HG03520 (cell line): ENCODE measurements around the gene FBXO2.
"Not testable (repeated sequence)": the region's sequence is repeated elsewhere in the genome, so short reads cannot be mapped to it uniquely, and the experiment has no call there.

Experiments used
- ATAC-seq: cut with Tn5 transposase; IDR thresholded peaks from one replicate; pipeline ENCODE4 v1.9.1; 2021; ENCODE audit warnings: mild to moderate bottlenecking, moderate library complexity; ENCODE audit not compliant: unreplicated experiment

The FBXO2 gene

GRCh38 chr1:11653861-11654136 lies 430 bp downstream of the FBXO2 start:
- no peak for ATAC-seq

- no peak for ATAC-seq
Measured at GRCh38 chr1:11653101-11653860, 948 bp downstream of the FBXO2 start.

GRCh38 chr1:11652203-11652780 lies 1.9 kb downstream of the FBXO2 start:
- ATAC-seq: no peak

- no peak for ATAC-seq
Measured at GRCh38 chr1:11651017-11651416, 3.2 kb downstream of the FBXO2 start.

GRCh38 chr1:11650331-11650991 lies 3.8 kb downstream of the FBXO2 start:
- no peak for ATAC-seq

GRCh38 chr1:11649624-11650330 lies 4.5 kb downstream of the FBXO2 start:
- ATAC-seq: no peak

GRCh38 chr1:11649237-11649623 lies 5.0 kb downstream of the FBXO2 start:
- ATAC-seq: no peak

GRCh38 chr1:11648732-11649158 lies 5.5 kb downstream of the FBXO2 start:
- ATAC-seq: no peak

- no peak for ATAC-seq
Measured at GRCh38 chr1:11648039-11648438, 6.2 kb downstream of the FBXO2 start.

- no peak for ATAC-seq
Measured at GRCh38 chr1:11647333-11647732, 6.9 kb downstream of the FBXO2 start.

- ATAC-seq: no peak
Measured at GRCh38 chr1:11646317-11646716, 7.9 kb downstream of the FBXO2 start.

- ATAC-seq: no peak
Measured at GRCh38 chr1:11645670-11646265, 8.5 kb downstream of the FBXO2 start.

GRCh38 chr1:11645270-11645669 lies 9.0 kb downstream of the FBXO2 start:
- no peak for ATAC-seq

GRCh38 chr1:11643782-11644181 lies 10.4 kb downstream of the FBXO2 start:
- no peak for ATAC-seq

GRCh38 chr1:11642418-11643017 lies 11.7 kb downstream of the FBXO2 start:
- ATAC-seq: not testable (repeated sequence)

- ATAC-seq: no peak
Measured at GRCh38 chr1:11641776-11642305, 12.4 kb downstream of the FBXO2 start.

- no peak for ATAC-seq
Measured at GRCh38 chr1:11640944-11641343, 13.3 kb downstream of the FBXO2 start.

- no peak for ATAC-seq
Measured at GRCh38 chr1:11640101-11640500, 14.1 kb downstream of the FBXO2 start.

- no peak for ATAC-seq
Measured at GRCh38 chr1:11639372-11639771, 14.9 kb downstream of the FBXO2 start.

- no peak for ATAC-seq
Measured at GRCh38 chr1:11638121-11638520, 16.1 kb downstream of the FBXO2 start.
